COLO829 (cell line): ENCODE results near the gene PTDSS2.
"Not testable (repeated sequence)": the region's sequence is repeated elsewhere in the genome, so short reads cannot be mapped to it uniquely, and the experiment has no call there.

Experiments
- DNase-seq: peaks from one replicate; pipeline ENCODE4 v3.0.0; 2012; ENCODE audit warnings: low spot score

The PTDSS2 gene

GRCh38 chr11:414318-414857, 35.7 kb upstream of the PTDSS2 start:
- no peak for DNase-seq

DNA sequence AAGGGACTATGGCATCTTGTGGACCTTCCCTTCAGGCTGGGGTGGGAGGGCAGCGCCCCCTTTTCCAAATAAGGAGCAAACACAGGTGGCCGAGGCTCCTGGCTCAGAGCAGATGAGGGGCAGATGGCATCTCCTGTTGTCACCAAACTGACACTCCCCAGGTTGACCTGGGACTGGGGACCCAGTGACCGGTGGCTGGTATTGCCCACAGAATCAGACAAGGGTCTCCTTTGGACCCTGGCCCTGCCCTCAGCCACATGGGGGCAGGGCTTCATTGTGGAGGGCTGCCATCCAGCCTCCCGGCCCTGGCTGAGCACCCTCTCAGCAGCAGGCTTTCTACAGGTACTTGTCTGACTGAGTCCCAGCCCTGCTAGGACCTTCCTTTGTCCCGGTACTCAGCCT, 34.4 kb upstream of the PTDSS2 start:
- DNase-seq = no peak

DNA sequence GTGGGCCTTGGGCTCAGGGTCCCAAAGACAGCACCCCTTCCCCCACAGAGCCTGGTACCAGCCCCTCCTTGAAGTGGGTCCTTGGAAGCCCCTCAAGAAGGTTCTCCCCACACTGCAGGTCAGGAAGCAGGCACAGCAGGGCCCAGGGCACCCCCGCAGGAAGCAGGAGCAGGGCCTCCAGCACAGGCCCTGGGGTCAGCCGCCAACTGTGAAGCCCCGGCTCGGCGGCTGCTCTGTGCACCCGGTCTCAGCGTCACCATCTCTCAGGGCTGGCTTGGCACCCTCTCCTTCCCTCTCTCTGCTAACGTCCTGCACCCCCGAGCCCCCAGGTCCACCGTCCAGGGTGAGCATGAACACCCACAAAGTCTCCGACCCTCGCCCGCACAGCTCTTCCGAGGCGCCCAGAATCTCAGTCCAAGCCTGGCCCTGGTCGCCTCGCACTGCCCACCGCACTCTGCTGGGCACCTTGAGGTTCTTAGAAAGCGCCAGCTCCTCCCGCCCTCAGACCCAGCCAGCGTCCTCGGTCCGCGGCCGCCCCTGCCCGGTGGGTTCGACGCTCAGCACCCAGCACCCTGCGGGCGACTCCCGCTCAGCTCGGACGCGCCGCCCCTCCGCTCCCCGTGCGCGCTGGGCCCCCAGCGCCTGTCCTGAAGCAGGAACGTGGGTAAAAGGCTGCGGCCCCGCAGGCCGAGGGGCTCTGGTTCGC, 33.9 kb upstream of the PTDSS2 start:
- DNase-seq = no peak

DNA sequence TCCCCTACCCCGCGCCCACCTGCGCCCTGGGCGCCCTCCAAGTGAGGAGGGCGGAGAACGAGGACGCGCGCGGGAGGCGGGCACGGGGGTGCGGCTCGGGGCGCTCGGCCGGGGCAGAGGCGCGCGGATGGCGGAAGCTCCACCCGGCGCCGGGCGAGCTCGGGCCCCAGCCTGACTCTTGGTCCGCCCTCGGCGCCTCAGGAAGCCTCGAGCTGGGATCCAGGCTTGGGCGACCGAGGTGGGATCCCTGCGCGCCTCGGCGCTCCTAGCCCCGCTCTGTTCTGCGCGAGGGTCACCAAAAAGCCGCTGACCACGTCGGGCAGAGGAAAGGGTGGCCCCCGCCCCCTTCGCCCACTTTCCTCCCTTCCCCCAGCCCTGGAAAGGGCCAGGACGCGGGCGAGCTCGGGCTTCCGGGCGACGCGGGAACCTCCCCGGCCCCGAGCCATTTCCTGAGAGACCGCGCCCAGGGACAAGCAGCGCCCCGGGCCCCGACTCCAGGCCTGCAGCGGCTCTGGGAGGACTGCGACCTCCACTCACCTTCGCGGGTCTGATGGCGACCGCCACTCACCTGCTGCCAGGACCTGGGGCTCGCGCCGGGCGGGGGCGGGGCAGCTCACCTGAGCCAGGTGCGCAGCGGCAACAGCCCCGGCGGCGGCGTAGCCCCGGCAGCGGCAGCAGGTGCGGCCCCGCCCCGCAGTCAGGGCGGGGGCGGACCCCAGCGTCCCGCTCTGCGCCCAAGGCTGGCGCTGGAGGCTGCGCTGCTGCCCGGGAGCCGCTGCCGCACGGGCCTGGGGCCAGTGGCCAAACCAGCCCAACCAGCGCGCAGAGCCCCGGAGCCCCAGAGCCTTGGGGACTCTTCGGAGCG, 33.1 kb upstream of the PTDSS2 start:
- DNase-seq = no peak

- no peak for DNase-seq
Measured at GRCh38 chr11:417652-418342, 32.3 kb upstream of the PTDSS2 start.

- DNase-seq = no peak
Measured at GRCh38 chr11:418343-419247, 31.5 kb upstream of the PTDSS2 start.

DNA sequence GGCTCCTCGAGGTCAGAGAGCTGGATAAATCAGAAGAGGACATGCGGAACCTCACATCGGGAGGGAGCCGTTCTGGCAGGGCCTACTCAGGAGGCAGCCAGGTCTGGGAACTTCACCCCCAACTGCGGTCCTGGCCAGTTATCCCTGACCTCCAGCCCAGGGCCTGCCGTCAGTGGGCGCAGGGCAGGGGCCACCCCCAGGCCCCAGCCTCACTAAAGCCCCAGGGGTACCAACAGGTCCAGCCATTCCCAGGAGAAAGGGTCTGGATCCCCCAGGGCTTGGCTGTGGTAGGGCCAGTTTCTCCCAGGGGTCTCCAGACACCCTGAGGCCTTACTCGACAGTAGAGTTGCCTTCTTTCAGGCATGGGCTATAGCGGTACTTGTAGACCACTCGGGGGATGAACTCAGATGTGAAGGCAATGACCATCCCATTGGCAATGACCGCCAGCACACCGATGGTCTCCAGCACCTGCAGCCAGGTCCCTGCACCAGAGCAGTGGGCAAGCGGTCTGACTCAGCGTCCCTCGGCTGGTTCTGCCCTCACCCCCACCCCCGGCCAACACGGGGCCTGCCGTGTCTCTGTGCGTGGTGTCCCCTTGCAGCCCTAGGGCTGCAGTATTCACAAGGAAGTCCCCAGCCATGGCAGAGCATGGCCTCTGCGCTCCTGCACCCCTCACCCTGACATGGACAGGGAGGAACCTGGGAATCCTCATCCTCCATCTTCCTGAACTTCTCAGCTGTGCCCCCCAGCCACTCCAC, 30.7 kb upstream of the PTDSS2 start:
- no peak for DNase-seq

- DNase-seq = no peak
Measured at GRCh38 chr11:420054-420910, 29.8 kb upstream of the PTDSS2 start.

GRCh38 chr11:420911-421321, 29.2 kb upstream of the PTDSS2 start:
- DNase-seq = no peak

DNA sequence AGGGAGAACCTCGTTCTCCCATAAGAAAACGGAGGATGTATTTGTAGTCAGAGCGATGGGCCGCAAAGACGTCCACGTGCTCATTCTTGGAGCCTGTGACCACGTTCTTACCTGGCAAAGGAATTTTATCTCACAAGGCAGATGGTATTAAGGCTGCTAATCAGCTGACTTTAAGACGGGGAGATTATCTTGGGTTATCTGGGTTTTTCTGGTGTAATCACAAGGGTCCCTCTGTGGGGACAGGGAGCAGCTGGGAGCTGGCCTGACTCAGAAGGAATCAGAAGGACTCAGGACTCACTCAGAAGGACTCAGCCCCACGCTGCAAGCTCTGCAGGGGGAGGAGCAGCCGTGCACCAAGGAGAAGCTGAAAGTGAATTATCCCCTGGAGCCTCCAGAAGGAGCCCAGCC, 27.8 kb upstream of the PTDSS2 start:
- no peak for DNase-seq

DNA sequence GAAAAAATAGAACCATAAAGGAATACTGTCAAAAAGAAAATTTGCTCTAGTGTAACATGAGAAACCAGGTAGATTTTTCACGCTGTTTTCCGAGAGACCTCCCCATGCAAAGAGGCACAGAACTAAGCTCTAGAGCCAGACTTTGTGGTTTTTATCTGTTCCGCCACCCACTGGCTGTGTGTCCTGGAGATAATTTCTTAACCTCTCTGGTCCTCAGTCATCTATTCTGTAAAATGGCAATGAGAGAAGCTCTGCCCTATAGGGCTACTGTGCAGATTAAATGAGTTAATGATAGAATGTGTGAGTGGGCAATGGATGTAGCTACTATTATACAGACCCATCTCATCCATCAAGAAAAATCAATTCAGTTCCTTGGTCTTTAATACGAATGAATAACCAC, 25.8 kb upstream of the PTDSS2 start:
- no peak for DNase-seq

DNA sequence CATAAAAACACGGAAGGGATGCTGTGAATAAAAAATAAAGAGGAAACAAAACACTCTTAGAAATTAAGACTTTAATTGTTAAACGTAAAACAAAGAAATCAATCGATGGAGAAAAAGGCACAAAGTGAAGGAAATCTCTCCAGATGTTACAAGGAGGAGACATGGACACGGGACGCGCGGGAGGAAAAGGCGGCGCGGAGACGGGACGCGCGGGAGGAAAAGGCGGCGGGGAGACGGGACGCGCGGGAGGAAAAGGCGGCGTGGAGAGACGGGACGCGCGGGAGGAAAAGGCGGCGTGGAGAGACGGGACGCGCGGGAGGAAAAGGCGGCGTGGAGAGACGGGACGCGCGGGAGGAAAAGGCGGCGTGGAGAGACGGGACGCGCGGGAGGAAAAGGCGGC, 25.3 kb upstream of the PTDSS2 start:
- DNase-seq = not testable (repeated sequence)

- no peak for DNase-seq
Measured at GRCh38 chr11:425301-425700, 24.8 kb upstream of the PTDSS2 start.

DNA sequence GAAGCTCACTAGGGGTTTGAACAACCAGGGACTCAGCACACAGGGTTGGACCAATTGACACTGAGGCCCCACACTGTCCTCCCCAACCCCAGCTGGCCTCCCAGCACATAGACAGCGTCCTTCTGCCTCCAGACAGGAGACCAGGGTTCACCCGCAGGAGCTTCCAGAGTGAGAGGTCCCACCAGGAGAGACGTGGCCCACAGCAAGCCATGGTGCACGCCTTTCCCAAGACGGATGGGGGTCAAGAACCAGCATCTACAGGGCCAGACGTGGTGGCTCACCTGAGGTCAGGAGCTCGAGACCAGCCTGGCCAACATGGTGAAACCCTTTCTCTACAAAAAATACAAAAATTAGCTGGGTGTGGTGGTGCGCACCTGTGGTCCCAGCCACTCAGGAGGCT, 23.2 kb upstream of the PTDSS2 start:
- no peak for DNase-seq

GRCh38 chr11:428295-428694, 21.8 kb upstream of the PTDSS2 start:
- no peak for DNase-seq

- no peak for DNase-seq
Measured at GRCh38 chr11:429391-429790, 20.7 kb upstream of the PTDSS2 start.

DNA sequence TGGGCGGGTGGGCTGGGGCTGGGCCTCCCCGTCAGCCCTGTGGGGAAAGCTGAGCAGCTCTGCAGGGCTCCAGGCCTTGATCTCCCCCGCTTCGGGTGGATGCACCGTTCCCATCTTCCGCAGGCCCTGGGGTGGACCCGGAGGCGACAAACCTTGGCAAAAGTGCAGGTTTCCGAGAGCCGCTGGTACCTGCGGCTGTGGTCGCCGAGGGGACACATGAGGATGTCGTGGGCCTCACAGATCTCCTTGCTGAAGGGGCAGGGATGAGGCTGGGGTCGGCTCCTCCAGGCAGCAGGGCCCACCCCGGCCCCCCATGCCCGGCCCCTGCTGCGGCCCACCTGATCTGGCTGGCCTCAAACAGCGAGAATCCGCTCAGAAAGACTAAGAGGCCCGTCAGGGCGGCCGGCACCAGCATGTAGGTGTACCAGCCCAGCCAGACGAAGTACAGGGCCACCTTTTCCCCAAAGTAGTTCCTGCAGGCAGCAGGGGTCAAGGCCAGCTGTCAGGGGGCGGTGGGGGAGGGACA, 20.1 kb upstream of the PTDSS2 start:
- peak; percentile 12 for DNase-seq

DNA sequence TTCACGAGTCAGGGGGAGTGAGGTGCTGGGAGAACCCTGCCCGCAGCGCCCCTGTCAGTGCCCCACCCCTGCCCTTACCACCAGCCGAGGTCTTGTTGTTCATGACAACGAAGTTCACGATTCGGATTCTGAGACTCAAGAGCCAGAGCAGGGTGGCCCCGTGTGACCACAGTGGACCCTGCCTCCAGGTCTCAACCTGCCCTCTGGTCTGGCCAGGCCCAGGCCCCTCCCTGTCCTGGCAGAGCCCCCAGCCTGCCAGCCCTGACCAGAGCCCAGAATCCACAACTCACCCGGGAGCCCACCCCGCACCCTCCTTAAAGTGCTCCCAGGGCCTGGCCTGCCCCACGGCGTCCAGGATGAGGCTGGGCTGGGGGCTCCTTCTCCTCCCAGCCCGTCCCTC, 18.2 kb upstream of the PTDSS2 start:
- DNase-seq = no peak

DNA sequence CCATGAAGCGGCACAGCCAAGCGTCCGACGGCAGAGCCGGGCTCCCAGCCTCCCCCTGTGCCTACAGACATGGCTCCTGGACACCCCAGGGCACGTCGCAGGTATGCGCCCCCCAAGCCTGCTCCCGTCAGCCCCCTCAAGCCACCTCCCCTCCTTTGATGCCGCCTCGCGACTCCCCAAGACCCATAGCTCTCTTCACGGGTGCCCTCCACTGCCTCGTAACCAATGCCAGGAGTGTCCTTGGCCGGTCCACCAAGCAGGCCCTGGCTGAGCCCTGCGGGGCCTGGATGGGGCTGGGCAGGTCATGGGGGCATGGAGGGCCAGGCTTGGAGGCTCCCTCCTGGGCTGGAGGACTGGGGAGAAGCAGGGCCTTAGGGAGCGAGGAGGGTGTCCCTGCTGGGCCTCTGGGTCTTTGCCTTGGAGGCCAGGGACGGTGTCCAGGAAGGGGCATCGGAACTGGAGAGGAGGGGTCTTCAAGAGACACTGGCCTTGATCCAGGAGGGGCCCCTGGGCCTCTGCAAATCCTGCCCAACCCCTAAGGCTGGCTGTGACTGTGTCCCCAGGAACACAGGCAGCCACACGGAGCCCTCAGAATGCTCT, 17.5 kb upstream of the PTDSS2 start:
- DNase-seq = no peak
